Tibial nerve (tissue), 4 donors: ENCODE measurements around the gene MAN2C1. TPM values are rescaled to one million over a fixed set of nuclear protein-coding genes. Genes with fewer than 3 reads are reported as not detected.

Experiments
- DNase-seq, 2 donors: peaks; one replicate each; pipeline ENCODE4 v3.0.0-alpha.2; 2019; ENCODE audit warnings: low spot score in 2 of 2
- H3K27ac ChIP-seq, 4 donors: fragments of 200-600 bp; sonication (generic) in 3 of 4; one replicate each; pipeline ENCODE4 v1.5.1; 2017 to 2019; ENCODE audit warnings: mild to moderate bottlenecking in 1 of 4
- H3K27me3 ChIP-seq, 2 donors: fragments of 200-600 bp; sonication (generic) in 1 of 2; one replicate each; pipeline versions ENCODE4 v1.5.1 to v1.6.0; 2017 to 2019
- H3K36me3 ChIP-seq, 3 donors: fragments of 200-600 bp; sonication (generic); one replicate each; pipeline ENCODE4 v1.5.1; 2018 to 2019
- H3K4me1 ChIP-seq, 4 donors: fragments of 200-600 bp; sonication (generic) in 3 of 4; one replicate each; pipeline ENCODE4 v1.5.1; 2017 to 2019
- H3K4me3 ChIP-seq, 4 donors: fragments of 200-600 bp; sonication (generic) in 3 of 4; one replicate each; pipeline ENCODE4 v1.5.1; 2017 to 2019; ENCODE audit warnings: mild to moderate bottlenecking in 1 of 4, moderate library complexity in 1 of 4
- H3K9me3 ChIP-seq, 4 donors: fragments of 200-600 bp; sonication (generic) in 3 of 4; one replicate each; pipeline ENCODE4 v1.5.1; 2017 to 2019
- EP300 ChIP-seq, 2 donors: sonication (generic); formaldehyde crosslinking; IDR thresholded peaks; one replicate each; pipeline ENCODE4 v1.6.1; 2017; ENCODE audit warnings: antibody characterized with exemption in 2 of 2, mild to moderate bottlenecking in 1 of 2
- POLR2A ChIP-seq, 2 donors: fragments of 450-650 bp; IDR thresholded peaks; one replicate each; pipeline ENCODE4 v1.6.1; 2017; ENCODE audit warnings: antibody characterized with exemption in 2 of 2, mild to moderate bottlenecking in 2 of 2, moderate library complexity in 2 of 2
- WGBS, 2 donors: methylation state at CpG; one replicate each; pipeline ENCODE4 v1.1.5; 2018; 5-methylcytosine and 5-hydroxymethylcytosine counted together
- total RNA-seq, 4 donors: library from RNA; depleted of rRNA; stranded (reverse); fragments of >200 nt; gene quantifications; one replicate each; pipeline ENCODE4 v1.1.0, GENCODE V29; 2016
- TF ChIP-seq, protein P1 (sequence below), 5 experiments: fragments of 200-600 bp in 3 of 5; fragments of 450-650 bp in 2 of 5; sonication (generic) in 3 of 5; IDR thresholded peaks; one replicate each; pipeline ENCODE4 v1.5.1; 2016 to 2019; ENCODE audit warnings: antibody characterized with exemption in 5 of 5, mild to moderate bottlenecking in 3 of 5, moderate library complexity in 2 of 5

The MAN2C1 gene
- total RNA-seq, 4 donors from 2014 or later: 319 to 781 (median 366) TPM

DNA sequence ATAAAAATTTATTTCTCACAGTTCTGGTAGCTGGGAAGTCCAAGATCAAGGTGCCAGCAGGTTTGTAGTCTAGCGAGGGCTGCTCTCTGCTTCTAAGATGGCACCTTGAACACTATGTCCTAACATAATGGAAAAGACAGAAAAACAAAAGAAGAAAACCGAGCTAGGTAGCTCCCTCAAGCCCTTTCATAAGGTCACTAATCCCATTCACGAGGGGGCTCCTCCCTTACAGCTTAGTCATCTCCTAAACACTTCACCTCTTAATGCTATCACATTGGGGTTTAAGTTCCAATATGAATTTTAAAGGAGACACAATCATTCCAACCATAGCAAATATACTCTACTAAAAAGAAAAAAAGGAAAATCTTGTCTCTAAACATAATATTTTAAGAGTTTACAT, 62.2 kb downstream of the MAN2C1 start:
- Histone ChIP-seq H3K27me3 (peaks cover 0 to 46% of the 10 kb centered on the region in 2 donors), H3K36me3 (no peaks in the 10 kb centered on the region), H3K9me3 (no peaks in the 10 kb centered on the region), H3K4me1 (no peaks in the 10 kb centered on the region), H3K4me3 (no peak overlapping the region), H3K27ac (no peak overlapping the region)
- 58 to 64% methylated on average over 3 of the region's 3 CpGs for WGBS, 2 donors
- no peak for DNase-seq
- TF ChIP-seq, protein P1, sequence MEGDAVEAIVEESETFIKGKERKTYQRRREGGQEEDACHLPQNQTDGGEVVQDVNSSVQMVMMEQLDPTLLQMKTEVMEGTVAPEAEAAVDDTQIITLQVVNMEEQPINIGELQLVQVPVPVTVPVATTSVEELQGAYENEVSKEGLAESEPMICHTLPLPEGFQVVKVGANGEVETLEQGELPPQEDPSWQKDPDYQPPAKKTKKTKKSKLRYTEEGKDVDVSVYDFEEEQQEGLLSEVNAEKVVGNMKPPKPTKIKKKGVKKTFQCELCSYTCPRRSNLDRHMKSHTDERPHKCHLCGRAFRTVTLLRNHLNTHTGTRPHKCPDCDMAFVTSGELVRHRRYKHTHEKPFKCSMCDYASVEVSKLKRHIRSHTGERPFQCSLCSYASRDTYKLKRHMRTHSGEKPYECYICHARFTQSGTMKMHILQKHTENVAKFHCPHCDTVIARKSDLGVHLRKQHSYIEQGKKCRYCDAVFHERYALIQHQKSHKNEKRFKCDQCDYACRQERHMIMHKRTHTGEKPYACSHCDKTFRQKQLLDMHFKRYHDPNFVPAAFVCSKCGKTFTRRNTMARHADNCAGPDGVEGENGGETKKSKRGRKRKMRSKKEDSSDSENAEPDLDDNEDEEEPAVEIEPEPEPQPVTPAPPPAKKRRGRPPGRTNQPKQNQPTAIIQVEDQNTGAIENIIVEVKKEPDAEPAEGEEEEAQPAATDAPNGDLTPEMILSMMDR (IDR thresholded peaks at IDR 0.05): no peak
- TF ChIP-seq EP300 (IDR thresholded peaks at IDR 0.05) (no peak), POLR2A (IDR thresholded peaks at IDR 0.05) (no peak)

Other genes starting within 250 kb of the MAN2C1 start
- 10 to 100 TPM; 13.8 to 20.1 (median 17.2) TPM for gene C15orf39, start 166.7 kb downstream of the MAN2C1 start, total RNA-seq
- 1 to 10 TPM in 1 of 4 donors, under 1 TPM in 1, not detected in 2; 0.63 to 1.5 TPM for gene GOLGA6C, start 110.3 kb downstream of the MAN2C1 start, total RNA-seq
- gene GOLGA6D, start 85.8 kb downstream of the MAN2C1 start, total RNA-seq: not detected
- gene COMMD4, start 32.5 kb downstream of the MAN2C1 start, total RNA-seq: 10 to 100 TPM; 57.1 to 88.5 (median 66.2) TPM
- gene NEIL1, start 21.6 kb downstream of the MAN2C1 start, total RNA-seq: 100 to 1,000 TPM in 1 of 4 donors, 10 to 100 TPM in 3; 45.8 to 101 (median 53.6) TPM
- gene SIN3A, start 83.1 kb upstream of the MAN2C1 start, total RNA-seq: 10 to 100 TPM; 40.2 to 59.4 (median 43.1) TPM
- 10 to 100 TPM; 24.3 to 45.0 (median 32.0) TPM for gene PTPN9, start 210.7 kb upstream of the MAN2C1 start, total RNA-seq